HG02763 (cell line): ENCODE data around the gene BUB1.
"Not testable (repeated sequence)": the region's sequence is repeated elsewhere in the genome, so short reads cannot be mapped to it uniquely, and the experiment has no call there.

Source experiments
- ATAC-seq: cut with Tn5 transposase; IDR thresholded peaks from one replicate; pipeline ENCODE4 v1.9.1; 2021; ENCODE audit warnings: mild to moderate bottlenecking, moderate library complexity; ENCODE audit not compliant: unreplicated experiment

BUB1 gene

GRCh38 chr2:110608788-110609502, 68.9 kb downstream of the BUB1 start:
- not testable (repeated sequence) for ATAC-seq

GRCh38 chr2:110605057-110605456, 72.8 kb downstream of the BUB1 start:
- not testable (repeated sequence) for ATAC-seq

- not testable (repeated sequence) for ATAC-seq
These were observed 73.8 kb downstream of the BUB1 start for GRCh38 chr2:110603917-110604591.

GRCh38 chr2:110602139-110602538, 75.7 kb downstream of the BUB1 start:
- not testable (repeated sequence) for ATAC-seq

- not testable (repeated sequence) for ATAC-seq
These were observed 85.9 kb downstream of the BUB1 start for GRCh38 chr2:110591973-110592372.

GRCh38 chr2:110589677-110590330, 88.1 kb downstream of the BUB1 start:
- ATAC-seq: not testable (repeated sequence)

GRCh38 chr2:110588520-110588919, 89.3 kb downstream of the BUB1 start:
- not testable (repeated sequence) for ATAC-seq
